ENCODE data around the gene TMEM212. TPM values are rescaled to one million over a fixed set of nuclear protein-coding genes. Genes with fewer than 3 reads are reported as not detected.

TMEM212 gene
- total RNA-seq, 6 experiments from 2014 or later = not detected

GRCh38 chr3:171825222-171825828 lies 17.8 kb upstream of the TMEM212 start:
- H3K27ac ChIP-seq = peak overlapping the region in 2 of 3 donors; percentile 30 to 69

GRCh38 chr3:171827385-171827784 lies 15.8 kb upstream of the TMEM212 start:
- peaks cover 0 to 27% (median 14%) of the 10 kb centered on the region in 4 donors for H3K4me1 ChIP-seq
- no peak overlapping the region for H3K4me3 ChIP-seq
- no peaks in the 10 kb centered on the region for H3K36me3 ChIP-seq
- 94% methylated on average over 3 of the region's 3 CpGs for WGBS (ENCODE audit: insufficient coverage, low coverage, low lambda C conversion rate, missing lambda C conversion rate)
- no peaks in the 10 kb centered on the region for H3K27me3 ChIP-seq
- ATAC-seq = no peak
- H3K27ac ChIP-seq = no peak overlapping the region
- intact Hi-C loops (cut with DNase I) = no loop called here
- DNase-seq = no peak
- no peaks in the 10 kb centered on the region for H3K9me3 ChIP-seq
- TF ChIP-seq POLR2A (IDR thresholded peaks at IDR 0.05) (no peak), CTCF (IDR thresholded peaks at IDR 0.05) (no peak)

More at GRCh38 chr3:171825222-171825828, 17.8 kb upstream of the TMEM212 start:
- Histone ChIP-seq H3K36me3 (no peaks in the 10 kb centered on the region), H3K4me3 (no peak overlapping the region), H3K9me3 (no peaks in the 10 kb centered on the region), H3K4me1 (peaks cover 0 to 23% (median 11%) of the 10 kb centered on the region in 4 donors), H3K27me3 (no peaks in the 10 kb centered on the region)
- no peak for TF ChIP-seq CTCF (IDR thresholded peaks at IDR 0.05)
- no peak for TF ChIP-seq POLR2A (IDR thresholded peaks at IDR 0.05)
- ATAC-seq = peak; percentile 47 to 73 (median 58)
- intact Hi-C loops (cut with DNase I) = no loop called here
- no peak for DNase-seq
- 30% methylated on average over 5 of the region's 5 CpGs for WGBS (ENCODE audit: insufficient coverage, low coverage, low lambda C conversion rate, missing lambda C conversion rate)

- DNase-seq = no peak
- intact Hi-C loops (cut with DNase I) = no loop called here
- WGBS (ENCODE audit: insufficient coverage, low coverage, low lambda C conversion rate, missing lambda C conversion rate) = 58% methylated on average over 6 of the region's 10 CpGs
- Histone ChIP-seq H3K9me3 (no peaks in the 10 kb centered on the region), H3K27ac (no peak overlapping the region), H3K36me3 (no peaks in the 10 kb centered on the region), H3K27me3 (no peaks in the 10 kb centered on the region), H3K4me3 (no peak overlapping the region), H3K4me1 (peaks cover 0 to 27% (median 15%) of the 10 kb centered on the region in 4 donors)
- ATAC-seq = no peak
- TF ChIP-seq POLR2A (IDR thresholded peaks at IDR 0.05) = no peak
- TF ChIP-seq CTCF (IDR thresholded peaks at IDR 0.05) = no peak
Measured at GRCh38 chr3:171827836-171828458, 15.2 kb upstream of the TMEM212 start.

GRCh38 chr3:171828902-171829770 lies 14.0 kb upstream of the TMEM212 start:
- Histone ChIP-seq H3K36me3 (no peaks in the 10 kb centered on the region), H3K4me3 (no peak overlapping the region), H3K27ac (peak overlapping the region in 2 of 3 donors; percentile 62 to 80), H3K9me3 (no peaks in the 10 kb centered on the region), H3K27me3 (no peaks in the 10 kb centered on the region), H3K4me1 (peaks cover 0 to 38% (median 20%) of the 10 kb centered on the region in 4 donors)
- ATAC-seq = peak in 3 of 4 donors; percentile 16 to 22 (median 16)
- intact Hi-C loops (cut with DNase I) = no loop called here
- DNase-seq = no peak
- WGBS (ENCODE audit: insufficient coverage, low coverage, low lambda C conversion rate, missing lambda C conversion rate) = 33% methylated on average over 3 of the region's 5 CpGs
- TF ChIP-seq POLR2A (IDR thresholded peaks at IDR 0.05) = no peak

Data from right lobe of liver (tissue), 6 donors.